ENCODE results near the gene CACNA1C. TPM values are rescaled to one million over a fixed set of nuclear protein-coding genes. Genes with fewer than 3 reads are reported as not detected.

Gene CACNA1C
- total and polyA plus RNA-seq, 2 donors (not counting 1 experiment from before 2014, with no cell fraction given), result 7.6 to 11.4 TPM

- Histone ChIP-seq H4K20me1 (ENCODE audit: control insufficient read depth, extremely low read depth, insufficient read depth, low read length) (no peaks in the 10 kb centered on the region), H3K27ac (ENCODE audit: insufficient read depth, low read length) (no peak overlapping the region), H3K27me3 (ENCODE audit: control insufficient read depth, insufficient read depth, low read length) (no peaks in the 10 kb centered on the region), H3K4me3 (replicated peaks in 1 of 4; ENCODE audit: control extremely low read depth in 1 of 4, insufficient read depth in 1 of 4, low read depth in 3 of 4, low read length in 4 of 4) (no peak overlapping the region), H3K9me3 (ENCODE audit: control insufficient read depth, insufficient read depth, low read depth, low read length) (no peaks in the 10 kb centered on the region), H3K36me3 (ENCODE audit: control insufficient read depth, insufficient read depth, low read length) (no peaks in the 10 kb centered on the region), H3K9ac (ENCODE audit: insufficient read depth, low read length) (no peak overlapping the region), H3K4me2 (ENCODE audit: extremely low read depth, insufficient read depth, low read length) (no peak overlapping the region), H3K79me2 (ENCODE audit: control insufficient read depth, insufficient read depth, low read length) (no peaks in the 10 kb centered on the region), H2AFZ (ENCODE audit: low read length) (no peak overlapping the region), H3K4me1 (ENCODE audit: control insufficient read depth, extremely low read depth, insufficient read depth, low read length) (peaks cover 30% of the 10 kb centered on the region)
- no peak for TF ChIP-seq EZH2 (IDR thresholded peaks at IDR 0.05; ENCODE audit: low read length, missing control alignments)
- no peak for TF ChIP-seq CTCF (conservative IDR thresholded peaks at IDR 0.05 in 1 of 2, IDR thresholded peaks at IDR 0.05 in 1 of 2; ENCODE audit: low read depth in 1 of 2, low read length in 2 of 2)
- DNase-seq (ENCODE audit: low read depth in 2 of 2), result no peak
Measured at GRCh38 chr12:2165927-2166326, 113.1 kb downstream of the CACNA1C start.

GRCh38 chr12:2166696-2167095, 113.9 kb downstream of the CACNA1C start:
- Histone ChIP-seq H3K9ac (ENCODE audit: insufficient read depth, low read length) (no peak overlapping the region), H3K4me2 (ENCODE audit: extremely low read depth, insufficient read depth, low read length) (no peak overlapping the region), H4K20me1 (ENCODE audit: control insufficient read depth, extremely low read depth, insufficient read depth, low read length) (no peaks in the 10 kb centered on the region), H3K9me3 (ENCODE audit: control insufficient read depth, insufficient read depth, low read depth, low read length) (no peaks in the 10 kb centered on the region), H3K4me1 (ENCODE audit: control insufficient read depth, extremely low read depth, insufficient read depth, low read length) (peaks cover 24% of the 10 kb centered on the region), H3K4me3 (replicated peaks in 1 of 4; ENCODE audit: control extremely low read depth in 1 of 4, insufficient read depth in 1 of 4, low read depth in 3 of 4, low read length in 4 of 4) (no peak overlapping the region), H3K36me3 (ENCODE audit: control insufficient read depth, insufficient read depth, low read length) (no peaks in the 10 kb centered on the region), H2AFZ (ENCODE audit: low read length) (no peak overlapping the region), H3K27ac (ENCODE audit: insufficient read depth, low read length) (no peak overlapping the region), H3K27me3 (ENCODE audit: control insufficient read depth, insufficient read depth, low read length) (no peaks in the 10 kb centered on the region), H3K79me2 (ENCODE audit: control insufficient read depth, insufficient read depth, low read length) (no peaks in the 10 kb centered on the region)
- no peak for DNase-seq (ENCODE audit: low read depth in 2 of 2)
- TF ChIP-seq EZH2 (IDR thresholded peaks at IDR 0.05; ENCODE audit: low read length, missing control alignments), result no peak
- TF ChIP-seq CTCF (conservative IDR thresholded peaks at IDR 0.05 in 1 of 2, IDR thresholded peaks at IDR 0.05 in 1 of 2; ENCODE audit: low read depth in 1 of 2, low read length in 2 of 2), result no peak

GRCh38 chr12:2167231-2167630, 114.4 kb downstream of the CACNA1C start:
- Histone ChIP-seq H3K4me2 (ENCODE audit: extremely low read depth, insufficient read depth, low read length) (no peak overlapping the region), H3K4me1 (ENCODE audit: control insufficient read depth, extremely low read depth, insufficient read depth, low read length) (peaks cover 19% of the 10 kb centered on the region), H4K20me1 (ENCODE audit: control insufficient read depth, extremely low read depth, insufficient read depth, low read length) (no peaks in the 10 kb centered on the region), H3K9ac (ENCODE audit: insufficient read depth, low read length) (no peak overlapping the region), H3K79me2 (ENCODE audit: control insufficient read depth, insufficient read depth, low read length) (no peaks in the 10 kb centered on the region), H3K4me3 (replicated peaks in 1 of 4; ENCODE audit: control extremely low read depth in 1 of 4, insufficient read depth in 1 of 4, low read depth in 3 of 4, low read length in 4 of 4) (no peak overlapping the region), H3K27me3 (ENCODE audit: control insufficient read depth, insufficient read depth, low read length) (no peaks in the 10 kb centered on the region), H3K36me3 (ENCODE audit: control insufficient read depth, insufficient read depth, low read length) (no peaks in the 10 kb centered on the region), H3K27ac (ENCODE audit: insufficient read depth, low read length) (no peak overlapping the region), H2AFZ (ENCODE audit: low read length) (no peak overlapping the region), H3K9me3 (ENCODE audit: control insufficient read depth, insufficient read depth, low read depth, low read length) (no peaks in the 10 kb centered on the region)
- TF ChIP-seq CTCF (conservative IDR thresholded peaks at IDR 0.05 in 1 of 2, IDR thresholded peaks at IDR 0.05 in 1 of 2; ENCODE audit: low read depth in 1 of 2, low read length in 2 of 2) (no peak), EZH2 (IDR thresholded peaks at IDR 0.05; ENCODE audit: low read length, missing control alignments) (no peak)
- no peak for DNase-seq (ENCODE audit: low read depth in 2 of 2)
